ENCODE data around the gene LHX3. TPM values are rescaled to one million over a fixed set of nuclear protein-coding genes. Genes with fewer than 3 reads are reported as not detected.

Gene LHX3
- total RNA-seq, 1 experiment from 2014 or later, result 0.11 TPM

GRCh38 chr9:136235709-136236455 is 31.0 kb upstream of the LHX3 start:
- CTCF ChIA-PET, result no interaction called here
- intact Hi-C loops (cut with micrococcal nuclease; ENCODE audit: unreplicated experiment), result no loop called here
- Histone ChIP-seq H3K4me1 (ENCODE audit: insufficient read depth, low read length, poor library complexity, severe bottlenecking) (no peaks in the 10 kb centered on the region), H3K27me3 (replicated peaks; ENCODE audit: insufficient read depth, low read depth, low read length, poor library complexity) (no peaks in the 10 kb centered on the region), H3K27ac (ENCODE audit: low read depth, low read length, poor library complexity, severe bottlenecking) (no peak overlapping the region), H3K9me3 (ENCODE audit: low read depth, low read length, poor library complexity, severe bottlenecking) (no peaks in the 10 kb centered on the region), H3K36me3 (ENCODE audit: insufficient read depth, low read length, poor library complexity, severe bottlenecking) (peaks cover 27% of the 10 kb centered on the region), H3K4me3 (ENCODE audit: low read depth, low read length, poor library complexity, severe bottlenecking) (no peak overlapping the region)
- DNase-seq (ENCODE audit: low spot score), result no peak
- TF ChIP-seq EZH2 (IDR thresholded peaks at IDR 0.05; ENCODE audit: borderline replicate concordance, low read depth, low read length, poor library complexity, severe bottlenecking) (no peak), CTCF (conservative IDR thresholded peaks at IDR 0.05; ENCODE audit: low read depth, low read length) (no peak)
- POLR2A ChIA-PET (ENCODE audit: low non-redundant PET), result no interaction called here
- BruUV-seq (replicated peaks), result no TSS peak

DNA sequence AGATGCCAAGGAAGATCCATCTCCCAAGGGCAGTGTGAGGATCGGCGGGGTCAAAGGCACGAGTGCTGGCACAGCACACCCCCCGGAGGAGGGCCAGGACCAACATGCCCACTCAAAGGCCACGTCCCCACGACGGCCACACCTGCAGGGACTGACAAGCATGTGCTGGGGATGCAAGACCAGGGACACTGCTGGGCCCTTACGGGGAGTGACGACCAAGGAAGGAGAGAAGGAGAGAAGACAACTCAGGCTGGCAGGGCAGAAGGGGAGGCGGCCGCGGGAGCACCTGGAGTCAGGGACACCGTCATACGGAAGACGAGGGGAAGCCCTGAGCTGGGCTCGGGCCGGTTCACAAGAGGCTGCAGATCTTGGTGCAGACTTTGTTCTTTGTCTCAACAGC is 30.2 kb upstream of the LHX3 start:
- peaks cover 27% of the 10 kb centered on the region for H3K36me3 ChIP-seq (ENCODE audit: insufficient read depth, low read length, poor library complexity, severe bottlenecking)
- H3K27ac ChIP-seq (ENCODE audit: low read depth, low read length, poor library complexity, severe bottlenecking), result no peak overlapping the region
- H3K9me3 ChIP-seq (ENCODE audit: low read depth, low read length, poor library complexity, severe bottlenecking), result no peaks in the 10 kb centered on the region
- H3K4me3 ChIP-seq (ENCODE audit: low read depth, low read length, poor library complexity, severe bottlenecking), result no peak overlapping the region
- DNase-seq (ENCODE audit: low spot score), result no peak
- H3K4me1 ChIP-seq (ENCODE audit: insufficient read depth, low read length, poor library complexity, severe bottlenecking), result no peaks in the 10 kb centered on the region
- ChIA-PET CTCF (no interaction called here), POLR2A (ENCODE audit: low non-redundant PET) (no interaction called here)
- no peaks in the 10 kb centered on the region for H3K27me3 ChIP-seq (replicated peaks; ENCODE audit: insufficient read depth, low read depth, low read length, poor library complexity)
- TF ChIP-seq CTCF (conservative IDR thresholded peaks at IDR 0.05; ENCODE audit: low read depth, low read length) (no peak), EZH2 (IDR thresholded peaks at IDR 0.05; ENCODE audit: borderline replicate concordance, low read depth, low read length, poor library complexity, severe bottlenecking) (no peak)
- intact Hi-C loops (cut with micrococcal nuclease; ENCODE audit: unreplicated experiment), result no loop called here
- BruUV-seq (replicated peaks), result no TSS peak

- H3K36me3 ChIP-seq (ENCODE audit: insufficient read depth, low read length, poor library complexity, severe bottlenecking), result peaks cover 27% of the 10 kb centered on the region
- no peaks in the 10 kb centered on the region for H3K4me1 ChIP-seq (ENCODE audit: insufficient read depth, low read length, poor library complexity, severe bottlenecking)
- POLR2A ChIA-PET (ENCODE audit: low non-redundant PET), result no interaction called here
- BruUV-seq (replicated peaks), result no TSS peak
- no peak for DNase-seq (ENCODE audit: low spot score)
- H3K27me3 ChIP-seq (replicated peaks; ENCODE audit: insufficient read depth, low read depth, low read length, poor library complexity), result no peaks in the 10 kb centered on the region
- intact Hi-C loops (cut with micrococcal nuclease; ENCODE audit: unreplicated experiment), result no loop called here
- H3K9me3 ChIP-seq (ENCODE audit: low read depth, low read length, poor library complexity, severe bottlenecking), result no peaks in the 10 kb centered on the region
- CTCF ChIA-PET, result no interaction called here
- H3K27ac ChIP-seq (ENCODE audit: low read depth, low read length, poor library complexity, severe bottlenecking), result no peak overlapping the region
- no peak overlapping the region for H3K4me3 ChIP-seq (ENCODE audit: low read depth, low read length, poor library complexity, severe bottlenecking)
- no peak for TF ChIP-seq CTCF (conservative IDR thresholded peaks at IDR 0.05; ENCODE audit: low read depth, low read length)
- no peak for TF ChIP-seq EZH2 (IDR thresholded peaks at IDR 0.05; ENCODE audit: borderline replicate concordance, low read depth, low read length, poor library complexity, severe bottlenecking)
These were observed 29.7 kb upstream of the LHX3 start for GRCh38 chr9:136234597-136234996.

All from A673 (cell line).